ENCODE results near the gene CAAP1. TPM values are rescaled to one million over a fixed set of nuclear protein-coding genes. Genes with fewer than 3 reads are reported as not detected.
A peak's percentile ranks its signal among the peaks of the same experiment; 100 is the strongest.
"Not testable (repeated sequence)": the region's sequence is repeated elsewhere in the genome, so short reads cannot be mapped to it uniquely, and the experiment has no call there.

Gene CAAP1
- total RNA-seq, 6 donors from 2014 or later = 9.4 to 16.8 (median 14.2) TPM

GRCh38 chr9:26880262-26880661, 12.3 kb downstream of the CAAP1 start:
- ATAC-seq (ENCODE audit: low FRiP score in 2 of 2) (no peak), DNase-seq (no peak)
- H3K27ac ChIP-seq = no peak overlapping the region
- H3K4me1 ChIP-seq = no peaks in the 10 kb centered on the region
- no peak overlapping the region for H3K4me3 ChIP-seq
- 98% methylated on average over 4 of the region's 4 CpGs for WGBS, 2 donors
- no peaks in the 10 kb centered on the region for H3K27me3 ChIP-seq
- H3K9me3 ChIP-seq = peaks cover 0 to 7% (median 0%) of the 10 kb centered on the region in 4 donors
- TF ChIP-seq EP300 (IDR thresholded peaks at IDR 0.05) = no peak
- H3K36me3 ChIP-seq = peaks cover 0 to 45% (median 23%) of the 10 kb centered on the region in 4 donors

- not testable (repeated sequence) for H3K4me1 ChIP-seq; H3K27me3 ChIP-seq; H3K9me3 ChIP-seq; DNase-seq; ATAC-seq (ENCODE audit: low FRiP score in 2 of 2); H3K27ac ChIP-seq; H3K4me3 ChIP-seq
- 89 to 97% methylated on average over 3 of the region's 3 CpGs for whole genome bisulfite sequencing, 2 donors
- peaks cover 0 to 24% (median 5%) of the 10 kb centered on the region in 4 donors for H3K36me3 ChIP-seq
These were observed 17.4 kb downstream of the CAAP1 start for GRCh38 chr9:26875155-26875554.

- Histone ChIP-seq H3K36me3 (peaks cover 0 to 15% (median 0%) of the 10 kb centered on the region in 4 donors), H3K27me3 (no peaks in the 10 kb centered on the region), H3K27ac (no peak overlapping the region), H3K4me3 (no peak overlapping the region), H3K4me1 (no peaks in the 10 kb centered on the region), H3K9me3 (no peaks in the 10 kb centered on the region)
- WGBS, 2 donors = 78 to 90% methylated on average over 8 of the region's 8 CpGs
- TF ChIP-seq EP300 (IDR thresholded peaks at IDR 0.05) (no peak), POLR2A (IDR thresholded peaks at IDR 0.05) (no peak), POLR2AphosphoS5 (IDR thresholded peaks at IDR 0.05) (no peak), CTCF (IDR thresholded peaks at IDR 0.05) (no peak)
- ATAC-seq (ENCODE audit: low FRiP score in 2 of 2) = no peak
- no peak for DNase-seq
These were observed 22.3 kb downstream of the CAAP1 start for GRCh38 chr9:26870292-26870691.

- H3K36me3 ChIP-seq = peaks cover 0 to 36% (median 0%) of the 10 kb centered on the region in 4 donors
- no peaks in the 10 kb centered on the region for H3K27me3 ChIP-seq
- no peaks in the 10 kb centered on the region for H3K4me1 ChIP-seq
- 17 to 65% methylated on average over 1 of the region's 1 CpG for WGBS, 2 donors
- H3K27ac ChIP-seq = no peak overlapping the region
- H3K9me3 ChIP-seq = no peaks in the 10 kb centered on the region
- DNase-seq = no peak
- TF ChIP-seq CTCF (IDR thresholded peaks at IDR 0.05) = no peak
- TF ChIP-seq EP300 (IDR thresholded peaks at IDR 0.05) = no peak
- no peak for TF ChIP-seq POLR2AphosphoS5 (IDR thresholded peaks at IDR 0.05)
- TF ChIP-seq POLR2A (IDR thresholded peaks at IDR 0.05) = no peak
- H3K4me3 ChIP-seq = no peak overlapping the region
- no peak for ATAC-seq (ENCODE audit: low FRiP score in 2 of 2)
These were observed 29.5 kb downstream of the CAAP1 start for GRCh38 chr9:26863074-26863473.

GRCh38 chr9:26856413-26857032, 36.1 kb downstream of the CAAP1 start:
- ATAC-seq (ENCODE audit: low FRiP score in 2 of 2) = no peak
- TF ChIP-seq POLR2AphosphoS5 (IDR thresholded peaks at IDR 0.05) (no peak), POLR2A (IDR thresholded peaks at IDR 0.05) (no peak), CTCF (IDR thresholded peaks at IDR 0.05) (peak in 3 of 6 experiments; percentile 24 to 42 (median 36)), EP300 (IDR thresholded peaks at IDR 0.05) (no peak)
- peaks cover 0 to 65% (median 3%) of the 10 kb centered on the region in 4 donors for H3K36me3 ChIP-seq
- H3K27ac ChIP-seq = no peak overlapping the region
- H3K27me3 ChIP-seq = no peaks in the 10 kb centered on the region
- H3K4me3 ChIP-seq = no peak overlapping the region
- DNase-seq = no peak
- WGBS, 2 donors = 97 to 98% methylated on average over 1 of the region's 1 CpG
- H3K4me1 ChIP-seq = no peaks in the 10 kb centered on the region
- H3K9me3 ChIP-seq = no peaks in the 10 kb centered on the region

GRCh38 chr9:26850995-26851394, 41.6 kb downstream of the CAAP1 start:
- no peaks in the 10 kb centered on the region for H3K4me1 ChIP-seq
- no peak for DNase-seq
- no peak overlapping the region for H3K4me3 ChIP-seq
- ATAC-seq (ENCODE audit: low FRiP score in 2 of 2) = no peak
- TF ChIP-seq POLR2AphosphoS5 (IDR thresholded peaks at IDR 0.05) = no peak
- TF ChIP-seq EP300 (IDR thresholded peaks at IDR 0.05) = no peak
- TF ChIP-seq POLR2A (IDR thresholded peaks at IDR 0.05) = no peak
- TF ChIP-seq CTCF (IDR thresholded peaks at IDR 0.05) = no peak
- H3K27me3 ChIP-seq = no peaks in the 10 kb centered on the region
- 74 to 95% methylated on average over 2 of the region's 2 CpGs for WGBS, 2 donors
- peaks cover 0 to 50% (median 3%) of the 10 kb centered on the region in 4 donors for H3K36me3 ChIP-seq
- no peak overlapping the region for H3K27ac ChIP-seq
- no peaks in the 10 kb centered on the region for H3K9me3 ChIP-seq
